Trophoblast cell (in vitro differentiated cells and primary cell): Measurements from ENCODE around the gene FMO1.
A peak's percentile ranks its signal among the peaks of the same experiment; 100 is the strongest.

Experiments used
- DNase-seq, 2 donors: peaks; one replicate each; pipeline ENCODE4 v3.0.0-alpha.2; 2016
- H2AFZ ChIP-seq: 2 replicates; pipeline ENCODE4 v1.6.1; 2013; ENCODE audit warnings: low read length, moderate library complexity, mild to moderate bottlenecking; ENCODE audit not compliant: insufficient read depth, poor library complexity
- H2AK5ac ChIP-seq: 2 replicates; pipeline ENCODE4 v1.6.1; 2013; ENCODE audit warnings: mild to moderate bottlenecking, low read length
- H2BK120ac ChIP-seq: 2 replicates; pipeline ENCODE4 v1.6.1; 2013; ENCODE audit warnings: low read length, mild to moderate bottlenecking, moderate library complexity; ENCODE audit not compliant: insufficient read depth, poor library complexity
- H2BK12ac ChIP-seq: 2 replicates; pipeline ENCODE4 v1.6.1; 2013; ENCODE audit warnings: mild to moderate bottlenecking, low read length, moderate library complexity
- H2BK5ac ChIP-seq: 2 replicates; pipeline ENCODE4 v1.6.1; 2013; ENCODE audit warnings: low read length, low read depth, moderate library complexity, mild to moderate bottlenecking; ENCODE audit not compliant: poor library complexity
- H3K14ac ChIP-seq: 2 replicates; pipeline ENCODE4 v1.6.1; 2013; ENCODE audit warnings: mild to moderate bottlenecking, low read length
- H3K18ac ChIP-seq: 2 replicates; pipeline ENCODE4 v1.6.1; 2013; ENCODE audit warnings: mild to moderate bottlenecking, low read length
- H3K23ac ChIP-seq: 2 replicates; pipeline ENCODE4 v1.6.1; 2013; ENCODE audit warnings: low read length
- H3K27ac ChIP-seq: 2 replicates; pipeline ENCODE4 v1.5.1; 2013; ENCODE audit warnings: low read depth, mild to moderate bottlenecking, inconsistent platforms, low read length, moderate library complexity
- H3K27me3 ChIP-seq: 2 replicates; pipeline ENCODE4 v1.6.1; 2013; ENCODE audit warnings: inconsistent platforms, mild to moderate bottlenecking, low read length, moderate library complexity; ENCODE audit not compliant: insufficient read depth
- H3K36me3 ChIP-seq, 2 experiments: 1 replicate in 1 of 2; 2 replicates in 1 of 2; pipeline ENCODE4 v1.6.1; 2013; ENCODE audit warnings: low read length in 2 of 2, mild to moderate bottlenecking in 2 of 2, moderate library complexity in 1 of 2; ENCODE audit not compliant: insufficient read depth in 2 of 2, control insufficient read depth in 1 of 2
- H3K4ac ChIP-seq: 2 replicates; pipeline ENCODE4 v1.6.1; 2013; ENCODE audit warnings: low read depth, mild to moderate bottlenecking, low read length, moderate library complexity
- H3K4me1 ChIP-seq, 2 experiments: 1 replicate in 1 of 2; 2 replicates in 1 of 2; pipeline ENCODE4 v1.6.1; 2013; ENCODE audit warnings: low read length in 2 of 2, mild to moderate bottlenecking in 2 of 2, moderate library complexity in 1 of 2; ENCODE audit not compliant: insufficient read depth in 2 of 2, control insufficient read depth in 1 of 2
- H3K4me2 ChIP-seq: 2 replicates; pipeline ENCODE4 v1.6.1; 2013; ENCODE audit warnings: inconsistent platforms, mild to moderate bottlenecking, low read length, moderate library complexity
- H3K4me3 ChIP-seq: 2 replicates; pipeline ENCODE4 v1.5.1; 2013; ENCODE audit warnings: mild to moderate bottlenecking, low read depth, low read length, inconsistent platforms
- H3K79me1 ChIP-seq: one replicate; pipeline ENCODE4 v1.6.1; 2013; ENCODE audit warnings: low read length
- H3K79me2 ChIP-seq: 2 replicates; pipeline ENCODE4 v1.6.1; 2013; ENCODE audit warnings: low read length, mild to moderate bottlenecking; ENCODE audit not compliant: control insufficient read depth, insufficient read depth, poor library complexity
- H3K9ac ChIP-seq: 2 replicates; pipeline ENCODE4 v1.6.1; 2013; ENCODE audit warnings: mild to moderate bottlenecking, low read length
- H3K9me3 ChIP-seq: 2 replicates; pipeline ENCODE4 v1.6.1; 2013; ENCODE audit warnings: low read depth, mild to moderate bottlenecking, control low read depth, inconsistent platforms, low read length; ENCODE audit not compliant: insufficient read depth
- H4K12ac ChIP-seq: 2 replicates; pipeline ENCODE4 v1.6.1; 2013; ENCODE audit warnings: low read depth, mild to moderate bottlenecking, low read length, moderate library complexity
- H4K8ac ChIP-seq: 2 replicates; pipeline ENCODE4 v1.6.1; 2013; ENCODE audit warnings: low read depth, mild to moderate bottlenecking, low read length, moderate library complexity
- H4K91ac ChIP-seq: one replicate; pipeline ENCODE4 v1.6.1; 2013; ENCODE audit warnings: low read depth, mild to moderate bottlenecking, low read length, moderate library complexity
- WGBS: extraction: QIAGEN DNeasy Blood & Tissue Kit; methylation state at CpG from one replicate; pipeline ENCODE4 v1.1.7; 2013; ENCODE audit warnings: missing lambda C conversion rate; ENCODE audit not compliant: insufficient read length, insufficient coverage; ENCODE audit errors: extremely low coverage; 5-methylcytosine and 5-hydroxymethylcytosine counted together

Gene FMO1

GRCh38 chr1:171250263-171250662 is 2.0 kb downstream of the FMO1 start:
- Histone ChIP-seq H3K36me3 (no peaks in the 10 kb centered on the region), H3K18ac (no peak overlapping the region), H3K23ac (no peak overlapping the region), H3K4ac (no peak overlapping the region), H3K79me2 (peaks cover 4% of the 10 kb centered on the region), H2AFZ (no peak overlapping the region), H3K27ac (no peak overlapping the region), H4K12ac (no peak overlapping the region), H2AK5ac (no peak overlapping the region), H2BK120ac (no peak overlapping the region), H2BK5ac (no peak overlapping the region), H2BK12ac (no peak overlapping the region), H3K27me3 (no peaks in the 10 kb centered on the region), H3K14ac (no peak overlapping the region), H3K4me3 (no peak overlapping the region), H4K91ac (no peak overlapping the region), H3K4me1 (peaks cover 0 to 5% of the 10 kb centered on the region in 2 experiments), H4K8ac (no peak overlapping the region), H3K9ac (no peak overlapping the region), H3K79me1 (peaks cover 2% of the 10 kb centered on the region), H3K4me2 (no peak overlapping the region), H3K9me3 (no peaks in the 10 kb centered on the region)
- WGBS, result no CpG with 5 or more reads among the region's 3 CpGs
- peak in 1 of 2 donors; percentile 36 for DNase-seq

- H3K4me2 ChIP-seq, result peak overlapping the region; percentile 96
- no peak overlapping the region for H3K23ac ChIP-seq
- no peak overlapping the region for H3K4ac ChIP-seq
- peak overlapping the region; percentile 65 for H3K9ac ChIP-seq
- H3K79me2 ChIP-seq, result peaks cover 4% of the 10 kb centered on the region
- H3K14ac ChIP-seq, result no peak overlapping the region
- no peak overlapping the region for H4K91ac ChIP-seq
- no peak overlapping the region for H3K27ac ChIP-seq
- H2BK12ac ChIP-seq, result no peak overlapping the region
- H3K9me3 ChIP-seq, result no peaks in the 10 kb centered on the region
- peak overlapping the region; percentile 66 for H2AFZ ChIP-seq
- peak overlapping the region; percentile 66 for H3K4me3 ChIP-seq
- no peak overlapping the region for H2BK120ac ChIP-seq
- H3K27me3 ChIP-seq, result no peaks in the 10 kb centered on the region
- WGBS, result no CpG with 5 or more reads among the region's 34 CpGs
- H3K18ac ChIP-seq, result no peak overlapping the region
- peak; percentile 17 to 52 for DNase-seq
- H2BK5ac ChIP-seq, result no peak overlapping the region
- H2AK5ac ChIP-seq, result no peak overlapping the region
- peaks cover 0 to 5% of the 10 kb centered on the region in 2 experiments for H3K4me1 ChIP-seq
- H3K36me3 ChIP-seq, result no peaks in the 10 kb centered on the region
- no peak overlapping the region for H4K12ac ChIP-seq
- peak overlapping the region; percentile 32 for H4K8ac ChIP-seq
- peaks cover 2% of the 10 kb centered on the region for H3K79me1 ChIP-seq
Measured at GRCh38 chr1:171251042-171251951, 3.0 kb downstream of the FMO1 start.

GRCh38 chr1:171251952-171252300 is 3.6 kb downstream of the FMO1 start:
- no CpG with 5 or more reads among the region's 6 CpGs for WGBS
- no peaks in the 10 kb centered on the region for H3K9me3 ChIP-seq
- peaks cover 2% of the 10 kb centered on the region for H3K79me1 ChIP-seq
- no peaks in the 10 kb centered on the region for H3K36me3 ChIP-seq
- peaks cover 4% of the 10 kb centered on the region for H3K79me2 ChIP-seq
- H2AK5ac ChIP-seq, result no peak overlapping the region
- H3K27ac ChIP-seq, result no peak overlapping the region
- no peak overlapping the region for H2BK5ac ChIP-seq
- DNase-seq, result no peak
- H3K18ac ChIP-seq, result no peak overlapping the region
- no peak overlapping the region for H2BK12ac ChIP-seq
- no peak overlapping the region for H2AFZ ChIP-seq
- H3K27me3 ChIP-seq, result no peaks in the 10 kb centered on the region
- H4K12ac ChIP-seq, result no peak overlapping the region
- no peak overlapping the region for H3K14ac ChIP-seq
- no peak overlapping the region for H3K9ac ChIP-seq
- peak overlapping the region; percentile 96 for H3K4me2 ChIP-seq
- no peak overlapping the region for H2BK120ac ChIP-seq
- no peak overlapping the region for H4K8ac ChIP-seq
- no peak overlapping the region for H3K4ac ChIP-seq
- H3K23ac ChIP-seq, result no peak overlapping the region
- H4K91ac ChIP-seq, result no peak overlapping the region
- H3K4me1 ChIP-seq, result peaks cover 0 to 5% of the 10 kb centered on the region in 2 experiments
- H3K4me3 ChIP-seq, result no peak overlapping the region

GRCh38 chr1:171252482-171252881 is 4.2 kb downstream of the FMO1 start:
- Histone ChIP-seq H3K27ac (no peak overlapping the region), H3K4ac (no peak overlapping the region), H3K4me3 (no peak overlapping the region), H4K12ac (no peak overlapping the region), H3K27me3 (no peaks in the 10 kb centered on the region), H2BK5ac (no peak overlapping the region), H2AK5ac (no peak overlapping the region), H3K9ac (no peak overlapping the region), H2AFZ (no peak overlapping the region), H2BK120ac (no peak overlapping the region), H3K36me3 (no peaks in the 10 kb centered on the region), H3K79me1 (peaks cover 2% of the 10 kb centered on the region), H3K4me1 (peaks cover 2 to 7% of the 10 kb centered on the region in 2 experiments), H4K8ac (no peak overlapping the region), H3K4me2 (no peak overlapping the region), H3K9me3 (no peaks in the 10 kb centered on the region), H2BK12ac (no peak overlapping the region), H3K23ac (no peak overlapping the region), H3K18ac (no peak overlapping the region), H4K91ac (no peak overlapping the region), H3K79me2 (peaks cover 4% of the 10 kb centered on the region), H3K14ac (no peak overlapping the region)
- no peak for DNase-seq
- WGBS, result no CpG with 5 or more reads among the region's 5 CpGs
